Measurements from ENCODE around the gene CELF4.

CELF4 gene

DNA sequence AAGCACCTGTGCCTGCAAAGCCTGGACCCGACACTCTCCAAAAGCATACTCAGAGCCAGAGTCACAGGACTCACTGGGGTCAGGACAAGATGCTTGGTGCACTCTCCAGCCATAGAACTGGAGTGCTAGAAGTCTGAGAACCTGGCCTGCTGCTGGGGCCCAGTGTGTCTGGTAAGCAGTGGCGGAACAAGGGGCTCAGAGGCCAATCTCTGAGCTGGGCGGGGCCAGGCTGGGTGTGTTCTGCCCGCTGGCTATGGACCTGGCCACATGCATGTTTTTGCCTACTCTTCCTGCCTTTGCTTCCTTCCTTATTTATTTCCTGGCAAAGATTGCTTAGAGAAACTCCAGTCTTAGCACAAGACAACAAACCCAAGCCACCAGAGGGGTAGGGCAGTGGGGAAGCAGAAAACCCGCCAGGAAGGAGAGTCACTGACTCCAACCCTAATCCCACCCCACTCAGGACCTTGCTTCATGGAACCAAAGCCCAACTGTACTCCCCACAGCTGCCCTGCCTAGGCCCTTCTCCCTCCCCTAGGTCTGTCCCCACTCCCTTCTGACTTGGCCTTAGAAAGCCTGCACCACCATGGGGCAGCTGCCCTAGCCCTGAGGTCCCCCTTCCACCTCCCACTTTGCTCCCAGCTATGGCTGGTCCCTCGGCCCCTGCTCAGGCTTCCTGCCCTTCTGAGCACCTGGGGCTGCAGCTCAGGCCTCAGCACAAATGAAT is 315.5 kb downstream of the CELF4 start:
- TF ChIP-seq, protein P1, sequence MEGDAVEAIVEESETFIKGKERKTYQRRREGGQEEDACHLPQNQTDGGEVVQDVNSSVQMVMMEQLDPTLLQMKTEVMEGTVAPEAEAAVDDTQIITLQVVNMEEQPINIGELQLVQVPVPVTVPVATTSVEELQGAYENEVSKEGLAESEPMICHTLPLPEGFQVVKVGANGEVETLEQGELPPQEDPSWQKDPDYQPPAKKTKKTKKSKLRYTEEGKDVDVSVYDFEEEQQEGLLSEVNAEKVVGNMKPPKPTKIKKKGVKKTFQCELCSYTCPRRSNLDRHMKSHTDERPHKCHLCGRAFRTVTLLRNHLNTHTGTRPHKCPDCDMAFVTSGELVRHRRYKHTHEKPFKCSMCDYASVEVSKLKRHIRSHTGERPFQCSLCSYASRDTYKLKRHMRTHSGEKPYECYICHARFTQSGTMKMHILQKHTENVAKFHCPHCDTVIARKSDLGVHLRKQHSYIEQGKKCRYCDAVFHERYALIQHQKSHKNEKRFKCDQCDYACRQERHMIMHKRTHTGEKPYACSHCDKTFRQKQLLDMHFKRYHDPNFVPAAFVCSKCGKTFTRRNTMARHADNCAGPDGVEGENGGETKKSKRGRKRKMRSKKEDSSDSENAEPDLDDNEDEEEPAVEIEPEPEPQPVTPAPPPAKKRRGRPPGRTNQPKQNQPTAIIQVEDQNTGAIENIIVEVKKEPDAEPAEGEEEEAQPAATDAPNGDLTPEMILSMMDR (conservative IDR thresholded peaks at IDR 0.05; ENCODE audit: low read length): no peak
- H3K4me3 ChIP-seq (ENCODE audit: low read length): no peak overlapping the region
- DNase-seq (ENCODE audit: low read depth): no peak

DNA sequence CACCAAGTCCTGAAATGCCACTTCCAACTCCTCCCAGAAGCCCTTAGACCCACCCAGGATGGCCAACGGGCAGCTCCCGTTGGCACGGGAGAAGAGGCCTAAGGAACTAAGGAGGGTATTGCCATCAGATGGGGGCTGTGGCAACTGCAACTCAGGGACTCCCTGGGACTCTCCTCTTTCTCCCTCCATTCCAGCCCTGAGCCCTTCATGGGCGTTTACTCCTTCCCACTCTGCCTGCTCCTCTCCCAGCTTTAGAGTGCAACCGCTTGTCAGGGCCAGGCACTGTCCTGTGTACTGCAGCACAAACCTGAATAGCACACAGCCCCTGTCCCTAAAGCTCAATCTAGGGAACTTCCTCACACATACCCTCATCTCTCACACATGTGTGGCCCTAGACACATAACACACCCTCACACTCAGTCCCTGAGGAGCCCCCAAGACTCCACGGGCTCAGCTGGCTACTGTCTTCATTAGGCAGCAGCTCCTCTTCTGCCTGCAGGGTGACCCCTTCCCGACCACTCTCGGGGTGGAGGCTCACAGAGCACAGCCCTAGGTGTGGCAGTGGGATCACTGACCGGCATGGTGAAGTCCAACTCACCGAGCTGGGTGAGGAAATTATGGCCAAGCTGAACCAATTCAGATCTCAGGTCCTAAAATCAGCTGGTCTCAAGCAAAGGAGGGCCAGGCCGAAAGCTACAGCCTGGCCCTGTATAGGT is 316.3 kb downstream of the CELF4 start:
- H3K4me3 ChIP-seq (ENCODE audit: low read length): no peak overlapping the region
- TF ChIP-seq, protein P1 (conservative IDR thresholded peaks at IDR 0.05; ENCODE audit: low read length): no peak
- no peak for DNase-seq (ENCODE audit: low read depth)

DNA sequence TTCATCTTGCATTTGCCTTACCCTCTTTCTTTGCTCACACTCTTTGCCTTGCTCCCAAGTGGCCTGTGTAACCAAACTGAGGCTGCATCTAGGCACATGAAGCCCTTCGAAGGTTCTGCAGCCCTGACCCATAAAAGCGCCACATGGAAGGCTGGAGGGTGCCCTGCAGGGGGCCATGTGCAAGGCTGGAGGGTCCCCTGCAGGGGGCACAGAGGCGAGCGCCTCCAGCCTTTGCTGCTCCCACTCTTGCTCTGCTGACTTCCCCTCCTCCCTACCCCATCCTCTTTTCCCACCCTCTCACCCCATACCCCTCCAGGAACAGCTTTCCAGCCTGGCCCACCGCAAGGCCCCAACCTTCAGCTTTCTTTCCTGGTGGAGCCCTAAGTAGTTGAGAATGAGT is 317.3 kb downstream of the CELF4 start:
- no peak for DNase-seq (ENCODE audit: low read depth)
- TF ChIP-seq, protein P1 (conservative IDR thresholded peaks at IDR 0.05; ENCODE audit: low read length): no peak

DNA sequence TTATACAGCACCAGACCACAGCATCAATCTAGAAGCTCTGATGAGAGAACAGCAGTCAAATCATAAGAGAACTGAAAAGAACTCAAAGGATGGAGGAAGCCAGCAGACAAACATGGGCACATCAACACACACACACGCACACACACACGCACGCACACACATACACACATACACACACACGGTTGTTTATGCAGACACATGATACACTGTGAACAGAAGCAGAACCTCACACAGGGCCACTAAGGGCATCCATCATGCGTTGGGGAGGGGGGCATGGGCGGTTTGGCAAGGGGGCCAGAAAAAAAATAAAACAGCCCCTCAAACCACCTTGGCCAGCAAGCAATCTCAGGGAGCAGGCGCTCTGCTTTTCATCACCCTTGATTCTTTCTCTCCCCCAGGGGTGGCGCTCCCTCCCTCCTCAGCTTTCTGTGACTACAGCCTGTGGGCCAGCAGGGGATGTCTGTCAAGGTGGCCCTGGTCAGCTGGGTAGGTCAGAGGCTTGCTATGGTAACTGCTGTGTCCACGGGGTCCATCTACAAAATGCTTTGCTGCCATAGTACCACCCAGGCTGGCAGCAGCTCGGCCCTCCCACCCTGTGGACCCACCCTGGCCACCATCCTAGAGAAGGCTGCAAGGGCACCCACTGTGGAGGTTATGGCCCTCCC is 318.0 kb downstream of the CELF4 start:
- H3K4me3 ChIP-seq (ENCODE audit: low read length): no peak overlapping the region
- no peak for DNase-seq (ENCODE audit: low read depth)
- TF ChIP-seq, protein P1 (conservative IDR thresholded peaks at IDR 0.05; ENCODE audit: low read length): no peak

More for the DNA sequence above, 317.3 kb downstream of the CELF4 start:
- H3K4me3 ChIP-seq (ENCODE audit: low read length): no peak overlapping the region

DNA sequence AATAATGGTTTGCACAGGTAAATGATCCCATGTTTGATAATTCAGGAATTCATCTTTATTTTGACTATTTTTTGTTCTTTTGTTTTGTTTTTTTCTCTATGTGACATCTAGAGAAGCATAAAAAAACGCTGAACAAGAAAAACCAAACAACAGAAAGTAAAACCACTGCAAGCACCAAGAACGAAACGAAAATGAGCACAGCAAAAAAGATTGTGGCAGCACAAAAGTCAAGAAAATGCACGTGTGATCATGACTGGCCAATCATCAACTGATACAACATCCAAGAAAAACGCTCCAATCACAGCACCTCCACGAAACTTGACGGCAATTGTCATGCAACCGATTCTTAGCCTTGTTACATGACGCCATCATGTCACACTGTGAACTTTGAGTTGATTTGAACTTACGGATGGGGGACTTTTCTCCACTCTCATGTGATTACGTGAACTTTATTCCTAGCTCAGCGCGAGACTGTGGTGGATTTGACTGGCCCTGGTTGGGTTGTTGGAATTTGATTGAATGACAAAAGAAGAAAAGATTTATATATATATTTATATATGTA is 318.7 kb downstream of the CELF4 start:
- no peak for DNase-seq (ENCODE audit: low read depth)
- no peak overlapping the region for H3K4me3 ChIP-seq (ENCODE audit: low read length)
- TF ChIP-seq, protein P1 (conservative IDR thresholded peaks at IDR 0.05; ENCODE audit: low read length): no peak

DNA sequence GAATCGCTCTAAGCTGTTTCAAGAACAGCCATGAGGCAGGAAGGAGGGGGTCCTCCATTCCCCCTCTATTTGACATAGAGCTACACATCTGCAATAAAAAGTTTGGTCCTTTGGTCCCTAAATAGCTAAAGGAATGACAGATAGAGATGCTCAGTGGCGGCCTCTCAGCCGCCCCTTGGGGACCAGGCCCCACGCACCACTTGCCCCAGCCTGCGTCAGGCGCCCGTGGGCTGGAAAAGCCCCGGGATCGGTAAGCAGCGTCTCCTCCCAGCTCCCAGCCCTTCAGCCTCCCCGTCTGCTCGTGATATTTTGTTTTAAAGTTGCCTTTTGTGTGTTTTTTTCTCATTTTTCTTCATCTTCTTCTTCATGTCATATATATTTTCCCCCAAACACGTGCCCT is 321.0 kb downstream of the CELF4 start:
- DNase-seq (ENCODE audit: low read depth): no peak
- no peak overlapping the region for H3K4me3 ChIP-seq (ENCODE audit: low read length)
- TF ChIP-seq, protein P1 (conservative IDR thresholded peaks at IDR 0.05; ENCODE audit: low read length): no peak

All from AG10803 (cell line).